GM18951 (cell line): ENCODE results near the gene RAB3IL1.

Source experiments
- POLR2A ChIP-seq: IDR thresholded peaks from 4 replicates; pipeline ENCODE4 v1.6.1; 2011; ENCODE audit warnings: mild to moderate bottlenecking; ENCODE audit not compliant: insufficient read length, insufficient read depth; ENCODE audit errors: extremely low read depth
- in situ Hi-C: fragments of 300-500 bp; cut with MboI; formaldehyde crosslinking; loops from one replicate; pipeline ENCODE4 v1.12.0; 2022; ENCODE audit warnings: low sequenced_read_pairs, mixed read lengths, inconsistent platforms; ENCODE audit not compliant: unreplicated experiment

The RAB3IL1 gene

DNA sequence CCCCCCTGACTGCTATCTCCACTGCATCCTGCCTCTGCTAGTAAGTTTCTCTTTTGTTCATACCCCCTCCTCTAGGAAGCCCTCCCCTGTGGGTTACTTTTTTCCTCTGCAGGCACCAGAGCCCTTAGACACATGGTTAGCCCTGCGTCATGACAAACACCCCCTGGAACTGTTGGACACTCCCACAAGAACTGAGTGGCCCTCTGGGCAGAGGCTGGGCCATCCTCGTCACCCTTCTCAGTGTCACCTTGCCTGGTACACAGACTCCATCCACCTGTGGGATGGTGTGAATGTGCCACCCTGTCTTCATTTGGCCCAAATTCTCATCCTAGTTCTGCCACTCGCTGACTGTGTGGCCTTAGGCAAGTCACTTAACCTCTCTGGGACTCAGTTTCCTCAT, 4.1 kb upstream of the RAB3IL1 start:
- in situ Hi-C loops: no loop called here
- no peak for TF ChIP-seq POLR2A

DNA sequence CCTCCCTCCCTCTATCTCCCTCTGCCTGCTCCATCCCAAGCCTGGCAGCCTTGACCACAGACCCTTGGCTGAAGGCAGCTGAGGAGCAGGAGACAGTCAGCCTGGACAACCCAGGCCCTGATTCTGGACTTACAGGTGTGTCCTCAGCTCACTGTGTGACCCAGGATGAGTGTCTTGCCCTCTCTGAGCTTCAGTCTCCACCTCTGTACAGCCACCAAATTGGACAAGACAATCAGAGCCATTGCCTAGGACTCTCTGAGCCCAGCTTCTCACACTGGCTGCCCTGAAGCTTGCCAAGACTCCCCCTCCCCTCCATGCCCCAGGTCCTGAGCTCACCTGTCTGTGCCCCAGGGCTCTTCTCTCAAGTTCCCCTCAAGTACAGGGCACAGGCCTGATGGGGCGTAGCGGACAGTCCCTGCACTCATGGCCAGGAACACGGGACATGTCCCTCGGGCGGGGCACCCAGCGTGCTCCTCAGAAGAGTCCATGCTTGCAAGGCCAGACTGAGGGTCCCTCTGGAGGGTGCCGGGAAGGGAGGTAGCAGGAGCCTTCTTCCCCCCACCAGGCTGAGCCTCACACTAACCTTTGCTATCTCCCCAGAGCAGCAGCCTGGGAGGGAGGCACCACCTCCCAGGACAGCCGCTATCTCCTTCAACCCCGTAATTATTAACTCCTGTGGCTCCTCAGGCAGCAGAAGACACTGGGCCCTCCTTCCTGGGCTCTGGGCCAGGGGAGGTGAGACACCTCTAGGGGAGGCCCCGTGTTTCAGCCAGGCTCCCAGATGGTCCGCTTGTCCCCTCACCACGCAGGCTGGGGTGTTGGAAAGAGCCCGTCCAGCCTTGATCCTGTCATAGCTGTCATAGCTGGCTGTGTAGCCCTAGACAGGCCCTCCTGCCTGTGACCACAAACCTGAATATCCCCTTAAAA, 2.6 kb upstream of the RAB3IL1 start:
- TF ChIP-seq POLR2A: no peak
- in situ Hi-C loops: no loop called here

DNA sequence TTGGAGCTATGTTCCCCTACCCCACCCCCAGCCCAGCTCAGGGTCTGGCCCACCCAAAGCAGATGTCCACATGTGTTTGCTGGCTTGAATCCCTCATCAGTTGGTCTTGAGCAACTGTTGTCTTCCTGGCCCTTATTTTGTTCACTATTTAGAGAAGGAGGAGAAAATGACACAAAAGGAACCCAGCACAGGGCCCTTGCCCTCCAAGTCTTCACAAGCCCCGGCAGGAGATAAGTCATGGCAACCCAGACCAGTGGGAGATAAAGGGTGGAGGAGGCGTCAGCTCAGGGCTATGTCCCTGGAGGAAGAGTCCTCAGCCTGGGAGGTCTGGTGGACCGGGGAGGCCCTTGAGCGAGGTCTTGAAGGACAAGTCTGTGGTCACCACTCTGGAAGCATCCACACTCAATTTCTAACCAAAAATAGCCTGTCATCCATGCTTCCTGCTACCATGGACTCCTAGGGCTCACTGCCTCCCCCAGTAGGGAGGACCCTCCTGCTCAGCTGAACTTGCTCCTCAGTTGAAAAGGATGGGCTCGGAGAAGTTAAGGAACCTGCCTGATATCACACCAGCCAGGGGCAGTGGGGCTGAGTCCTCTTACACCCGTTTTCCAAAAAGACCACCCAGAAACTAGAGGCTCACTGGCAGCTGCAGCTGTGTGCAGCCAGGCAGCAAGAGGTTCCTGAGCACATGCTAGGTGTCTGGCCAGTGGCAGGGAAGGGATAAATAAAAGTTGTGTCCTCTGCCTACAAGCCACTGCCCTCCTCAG, 1.8 kb upstream of the RAB3IL1 start:
- TF ChIP-seq POLR2A: no peak
- in situ Hi-C loops: no loop called here

DNA sequence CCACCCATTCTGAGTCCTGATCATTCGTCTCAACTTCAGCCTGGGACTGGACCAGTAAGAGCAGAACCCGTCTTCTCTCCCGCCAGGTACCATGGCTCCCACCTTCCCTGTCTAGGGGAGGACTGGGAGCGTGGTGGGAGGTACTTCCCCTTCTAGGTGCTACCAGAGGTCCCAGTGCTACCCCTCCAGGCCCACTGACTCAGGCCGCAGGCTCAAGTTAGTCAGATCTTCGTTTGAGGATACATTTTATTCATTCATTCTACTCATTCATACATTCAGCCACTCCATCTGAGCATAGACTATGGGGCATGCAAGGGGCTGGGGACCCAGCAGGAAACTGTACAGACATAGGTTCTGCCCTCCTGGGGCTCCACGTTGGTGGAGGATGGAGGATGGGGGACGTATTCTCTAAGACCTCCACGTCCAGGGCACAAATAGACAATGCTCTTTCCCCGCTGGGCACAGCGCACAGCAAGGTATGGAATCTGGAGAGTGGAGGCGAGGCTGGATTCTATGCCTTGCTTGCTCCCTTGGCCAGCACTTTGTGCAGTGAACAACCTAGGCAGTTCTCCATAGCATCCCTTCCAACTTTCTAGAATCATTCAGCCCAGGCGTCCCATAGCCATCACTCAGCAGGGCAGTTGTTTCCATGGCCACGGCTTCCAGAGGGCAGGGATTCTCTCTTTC, 1.0 kb upstream of the RAB3IL1 start:
- in situ Hi-C loops: no loop called here
- TF ChIP-seq POLR2A: no peak

DNA sequence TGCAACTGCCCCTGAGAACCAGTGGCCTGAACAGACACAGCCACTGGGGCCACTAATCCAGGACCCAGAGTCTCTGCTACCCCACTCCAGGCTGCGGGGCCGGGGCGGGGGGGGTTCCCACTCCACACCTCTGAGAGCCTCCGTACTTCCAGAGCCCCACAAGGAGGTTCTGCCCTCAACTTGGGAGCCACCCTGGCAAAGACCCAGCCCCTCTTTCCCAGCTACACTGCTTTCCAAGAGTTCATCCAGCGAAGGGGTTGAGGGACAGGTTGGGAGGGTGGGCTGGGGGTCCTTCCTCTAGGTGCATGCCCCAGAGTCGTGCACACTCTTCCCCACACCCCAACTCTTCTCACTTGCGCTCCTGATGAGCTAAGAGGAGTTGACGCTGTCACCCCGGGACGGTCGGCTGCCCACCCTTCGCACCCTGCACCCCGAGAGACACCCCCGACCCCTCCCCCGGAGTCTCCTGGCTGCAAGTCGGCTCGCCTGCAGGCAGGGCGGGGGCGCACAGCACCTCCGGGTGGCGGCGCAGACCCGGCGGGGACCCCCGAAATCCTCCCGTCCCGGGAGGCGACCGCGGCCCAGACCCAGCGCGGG, 531 bp downstream of the RAB3IL1 start:
- TF ChIP-seq POLR2A: no peak
- in situ Hi-C loops: no loop called here

DNA sequence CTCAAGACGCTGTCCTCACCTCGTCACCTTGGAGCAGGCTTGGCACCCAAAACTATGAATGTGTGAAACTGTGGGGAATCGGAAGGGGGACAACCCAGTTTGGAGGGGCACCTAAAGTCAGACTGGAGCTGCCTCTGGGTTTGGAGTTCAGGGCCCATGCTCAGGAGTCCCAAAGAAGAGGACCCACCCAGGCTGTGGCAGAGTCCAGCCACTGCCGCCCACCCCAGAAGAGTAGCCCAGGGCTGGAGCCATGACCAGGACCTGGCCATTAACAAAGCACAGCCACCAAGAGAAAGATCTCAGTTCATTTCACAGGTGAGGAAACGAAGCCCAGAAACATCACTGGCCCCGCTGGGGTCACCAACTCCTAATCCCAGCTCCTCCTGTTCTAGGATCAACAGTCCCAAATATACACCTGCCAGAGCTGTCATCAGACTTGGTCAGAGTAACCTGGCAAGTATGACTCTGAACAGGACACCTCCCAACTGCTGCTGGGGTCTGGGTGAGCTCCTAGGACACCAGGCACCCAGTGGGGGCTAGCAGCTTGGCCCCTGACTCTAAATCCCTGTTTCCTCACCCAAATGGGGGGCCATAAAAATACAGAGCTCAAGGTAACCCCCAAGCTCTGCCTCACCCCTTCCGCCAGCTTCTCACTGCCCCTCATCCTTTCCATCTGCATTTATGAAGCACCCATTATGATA, 2.7 kb downstream of the RAB3IL1 start:
- in situ Hi-C loops: no loop called here
- no peak for TF ChIP-seq POLR2A

DNA sequence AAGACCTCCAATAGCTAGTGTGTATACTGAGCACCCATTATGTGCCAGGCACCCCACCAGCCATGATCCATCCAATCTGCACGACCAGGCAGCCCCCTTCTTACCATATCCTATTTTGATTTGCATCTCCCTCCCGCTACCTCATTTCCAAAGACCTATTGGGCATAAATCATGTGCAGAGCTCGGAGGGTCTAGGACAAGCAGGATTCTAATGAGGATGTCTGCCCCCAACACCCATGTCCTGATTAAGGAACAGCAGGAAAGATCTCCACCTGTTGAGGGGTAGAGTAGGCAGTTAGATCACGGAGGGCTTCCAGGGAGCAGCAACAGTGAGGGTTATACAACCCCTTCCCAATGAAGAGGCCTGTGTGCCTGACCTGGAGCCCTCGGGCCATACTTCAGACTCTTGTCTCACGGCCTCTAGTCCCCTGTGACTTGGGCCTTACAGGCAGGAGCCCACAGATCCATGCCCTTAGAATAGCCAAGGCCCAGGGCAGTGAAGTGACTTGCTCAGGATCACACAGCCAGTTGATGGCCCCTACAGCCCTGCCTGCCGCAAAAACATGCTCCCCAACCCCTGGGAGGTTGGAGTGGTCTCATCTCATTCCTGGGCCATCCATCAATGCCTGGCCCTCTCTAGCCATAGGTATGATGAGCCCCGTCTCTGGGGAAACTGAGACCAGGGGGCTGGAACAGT, 3.5 kb downstream of the RAB3IL1 start:
- no peak for TF ChIP-seq POLR2A
- in situ Hi-C loops: no loop called here

DNA sequence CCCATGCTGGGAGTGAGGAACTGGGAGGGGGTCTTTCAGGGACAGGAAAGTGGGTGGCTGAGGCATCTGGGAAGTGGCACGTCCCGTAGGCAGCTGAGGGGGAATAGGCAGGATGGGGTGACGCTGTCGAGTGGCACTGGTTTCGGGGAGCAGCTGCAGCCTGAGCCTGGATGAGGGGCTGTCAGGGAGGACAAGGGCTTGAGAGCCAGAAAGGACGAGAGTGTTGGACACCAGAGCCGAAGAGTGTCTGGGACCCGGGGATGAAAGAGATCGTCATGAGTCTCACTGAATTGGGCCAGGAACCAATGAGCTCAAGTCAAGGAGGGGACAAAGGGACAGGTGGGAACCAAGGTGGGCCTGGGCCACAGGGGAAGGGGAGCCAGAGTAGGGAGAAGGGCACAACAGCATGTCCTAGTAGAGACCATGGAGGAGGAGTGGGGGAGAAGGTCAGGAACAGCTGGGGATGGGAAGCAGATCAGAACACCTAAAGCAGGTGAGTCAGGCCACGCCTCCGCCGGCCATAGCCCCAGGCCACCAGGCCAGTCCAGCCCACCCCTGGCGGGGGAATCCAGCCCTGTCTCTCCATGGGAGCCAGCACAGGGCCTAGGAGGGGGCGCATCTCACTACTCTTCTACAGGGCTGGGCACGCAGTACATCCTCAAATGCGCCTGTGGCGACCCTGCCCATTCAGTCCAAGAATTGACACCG, 4.2 kb downstream of the RAB3IL1 start:
- no peak for TF ChIP-seq POLR2A
- in situ Hi-C loops: no loop called here

DNA sequence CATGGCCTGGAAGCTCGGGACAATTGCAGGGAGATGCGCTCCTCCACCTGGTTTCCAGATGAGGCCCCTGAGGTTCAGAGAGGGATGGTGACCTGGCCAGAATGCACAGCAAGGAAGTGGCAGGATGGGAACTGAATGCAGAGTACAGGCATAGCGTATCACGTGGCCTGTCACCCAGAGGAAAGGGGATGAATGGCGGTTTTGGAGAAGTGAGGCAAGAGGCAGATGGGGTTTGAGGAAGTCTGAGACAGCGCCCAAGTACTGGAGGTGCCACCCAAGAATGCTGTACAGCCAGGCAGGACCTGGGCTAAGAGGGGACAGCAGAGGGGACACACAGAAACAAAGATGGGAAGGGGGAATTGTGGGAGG, 4.9 kb downstream of the RAB3IL1 start:
- no peak for TF ChIP-seq POLR2A
- in situ Hi-C loops: no loop called here

DNA sequence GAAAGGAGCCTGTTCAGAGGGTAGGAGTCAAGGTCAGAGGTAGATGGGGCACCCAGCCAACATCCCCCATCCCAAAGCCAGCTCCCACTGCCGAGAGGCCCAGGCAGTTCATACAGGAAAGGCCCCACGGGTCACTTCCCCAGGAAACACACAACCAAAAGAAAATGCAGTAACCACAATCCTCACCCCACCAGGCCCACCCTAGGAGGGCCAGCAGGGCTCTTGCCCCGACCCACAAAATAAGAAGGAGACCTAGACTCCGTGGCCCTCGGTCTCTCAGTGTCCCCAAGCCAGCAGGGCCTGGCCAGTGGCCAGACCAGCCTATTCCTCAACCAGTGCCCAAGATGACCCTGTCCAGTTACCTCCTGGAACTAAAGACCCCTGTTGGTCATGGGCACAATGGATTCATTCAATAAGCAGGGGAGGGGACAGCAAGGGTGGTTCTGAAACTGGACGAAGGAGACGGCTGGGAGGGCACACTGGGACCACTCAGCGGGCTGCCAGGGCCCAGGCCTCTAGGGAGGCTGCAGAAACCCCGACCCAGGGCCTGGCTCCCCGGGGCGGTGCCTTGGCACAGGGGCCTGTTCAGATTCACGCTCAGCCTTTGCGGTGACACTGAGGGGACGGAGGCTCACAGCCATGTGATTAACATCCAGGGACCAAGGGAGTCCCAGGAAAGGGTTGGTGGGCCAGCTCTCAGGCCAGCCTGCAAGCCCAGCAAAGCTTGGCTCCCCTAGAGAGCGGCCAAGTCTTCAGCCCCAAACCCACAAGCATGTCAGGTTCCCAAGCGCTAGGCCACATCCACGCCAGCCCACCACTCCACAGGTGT, 5.5 kb downstream of the RAB3IL1 start:
- in situ Hi-C loops: no loop called here

More for the DNA sequence above, 5.5 kb downstream of the RAB3IL1 start:
- no peak for TF ChIP-seq POLR2A
